Activated T-helper 1 cell treated with Interleukin-2 at 50 U/mL for 16 hours (primary cell): ENCODE measurements around the gene RAB43.
"Not testable (repeated sequence)": the region's sequence is repeated elsewhere in the genome, so short reads cannot be mapped to it uniquely, and the experiment has no call there.

Experiments
- DNase-seq: peaks from one replicate; pipeline ENCODE4 v3.0.0-alpha.2; 2020; ENCODE audit warnings: low read depth

The RAB43 gene

DNA sequence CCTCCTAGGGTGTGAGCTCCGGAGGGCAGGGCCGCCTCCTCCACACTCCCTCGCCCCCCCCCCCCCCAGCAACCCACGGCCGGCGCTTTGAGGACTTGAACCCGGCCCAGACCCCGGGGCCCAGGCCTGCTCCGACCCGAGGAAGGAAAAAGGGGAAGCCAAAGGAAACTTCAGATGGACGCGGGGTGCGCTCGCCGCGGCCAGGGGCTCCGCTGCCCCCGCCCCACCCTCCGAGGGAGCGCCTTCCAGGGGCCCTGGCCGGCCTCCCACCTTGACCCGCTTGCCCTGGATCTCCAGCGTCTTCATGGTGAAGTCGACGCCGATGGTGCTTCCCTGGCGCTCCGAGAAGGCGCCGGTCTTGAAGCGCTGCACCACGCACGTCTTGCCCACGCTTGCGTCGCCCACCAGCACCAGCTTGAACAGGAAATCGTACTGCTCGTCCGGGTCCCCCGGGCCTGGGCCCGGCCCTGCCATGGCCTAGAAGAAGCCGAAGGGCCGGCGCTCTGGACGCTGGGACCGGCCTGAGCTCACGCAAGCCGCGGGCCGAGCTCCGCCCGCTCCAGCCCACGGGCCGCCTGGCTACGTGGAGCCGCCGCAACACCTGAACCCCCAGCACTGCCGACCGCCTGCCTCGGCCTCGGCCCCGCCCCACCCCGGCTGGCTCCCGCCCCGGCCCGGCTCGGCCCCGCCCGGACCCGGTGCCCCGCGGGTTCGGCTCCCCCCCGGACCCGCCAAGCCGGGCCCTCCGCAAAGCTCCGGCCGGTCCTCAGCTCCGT lies 400 bp downstream of the RAB43 start:
- no peak for DNase-seq

DNA sequence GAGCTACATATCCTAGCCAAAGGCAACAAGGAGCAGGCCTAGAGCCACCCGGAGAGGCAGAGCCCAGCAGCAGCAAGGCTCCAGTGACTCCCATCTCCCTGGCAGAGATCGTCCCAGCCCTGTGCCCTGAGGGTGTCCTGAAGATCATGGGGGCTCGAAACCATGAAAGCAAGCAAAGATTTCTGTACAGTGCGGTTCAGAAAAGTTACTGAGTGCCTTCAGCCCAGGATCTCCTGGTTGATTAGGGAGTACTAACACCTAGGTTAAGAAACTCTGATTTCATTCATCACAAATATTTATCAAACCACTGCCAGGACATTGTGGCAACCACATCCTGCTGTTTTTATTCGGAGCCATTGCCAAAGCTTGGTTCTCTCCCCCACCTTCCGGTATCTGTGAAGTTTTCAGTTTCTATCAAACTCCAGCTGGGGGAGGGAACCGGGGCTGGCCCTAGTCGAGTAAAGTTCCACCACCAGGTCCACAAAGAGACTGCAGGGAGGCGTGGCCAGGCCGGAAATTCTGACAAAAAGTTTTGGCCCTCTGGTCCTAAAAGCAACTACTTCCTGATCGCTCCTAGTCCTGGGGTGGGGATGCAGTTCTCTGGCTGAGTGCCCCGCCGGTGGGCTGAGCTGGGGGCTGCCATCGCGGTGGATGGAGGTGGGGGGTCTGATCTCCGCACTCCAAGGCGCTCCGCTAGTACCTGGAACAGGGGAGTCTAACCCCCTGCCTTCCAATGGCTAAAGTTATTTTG lies 1.2 kb downstream of the RAB43 start:
- peak; percentile 84 for DNase-seq

DNA sequence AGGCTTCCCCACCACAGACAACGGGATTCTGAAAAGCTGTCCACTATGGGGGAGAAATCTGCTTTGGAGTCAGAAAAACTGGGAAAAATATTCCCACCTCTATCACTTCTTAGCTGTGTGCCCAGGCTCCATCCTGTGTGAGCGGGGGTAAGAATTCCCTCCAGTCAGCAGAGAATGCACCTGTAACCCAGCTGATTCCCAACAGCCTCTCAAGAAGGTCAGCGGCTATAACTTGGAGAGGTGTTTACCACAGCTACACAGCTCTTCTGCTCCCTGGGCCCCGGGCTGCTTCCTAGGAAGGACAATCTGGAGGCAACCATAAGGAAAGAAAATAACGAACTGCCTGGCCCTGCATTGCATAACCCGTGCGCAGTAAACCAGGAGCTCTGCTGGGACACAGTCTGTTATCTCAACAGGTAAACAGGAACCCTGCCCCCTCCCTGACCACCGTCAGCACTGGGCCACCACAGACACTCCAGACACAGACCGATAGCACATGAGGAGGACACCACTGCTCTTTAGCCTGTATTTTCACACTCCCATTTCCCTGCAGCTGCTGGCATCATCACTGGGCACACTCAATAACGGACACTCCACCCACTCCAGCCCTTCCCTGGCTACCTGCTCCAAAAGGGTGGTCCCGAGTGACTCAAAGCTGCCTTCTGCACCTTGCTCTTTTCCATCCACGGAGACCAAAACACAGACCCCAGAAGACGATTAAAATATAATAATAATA lies 2.1 kb downstream of the RAB43 start:
- DNase-seq = no peak

DNA sequence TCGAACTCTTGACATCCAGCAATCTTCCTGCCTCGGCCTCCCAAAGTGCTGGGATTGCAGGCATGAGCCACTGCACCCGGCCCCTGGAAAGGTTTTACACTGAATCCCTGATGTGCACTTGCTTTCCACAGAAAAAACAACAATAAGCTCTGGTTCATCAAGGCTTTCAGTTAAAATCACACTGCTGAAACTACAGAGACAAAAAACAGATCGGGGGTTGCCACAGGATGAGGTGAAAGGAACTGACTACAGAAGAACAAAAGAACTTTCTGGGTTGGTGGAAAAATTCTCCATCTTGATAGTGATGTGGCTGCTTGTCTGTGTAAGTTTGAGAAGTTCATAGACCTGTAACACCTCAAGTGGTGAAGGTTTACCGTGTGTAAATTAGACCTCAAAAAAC lies 2.9 kb downstream of the RAB43 start:
- no peak for DNase-seq

DNA sequence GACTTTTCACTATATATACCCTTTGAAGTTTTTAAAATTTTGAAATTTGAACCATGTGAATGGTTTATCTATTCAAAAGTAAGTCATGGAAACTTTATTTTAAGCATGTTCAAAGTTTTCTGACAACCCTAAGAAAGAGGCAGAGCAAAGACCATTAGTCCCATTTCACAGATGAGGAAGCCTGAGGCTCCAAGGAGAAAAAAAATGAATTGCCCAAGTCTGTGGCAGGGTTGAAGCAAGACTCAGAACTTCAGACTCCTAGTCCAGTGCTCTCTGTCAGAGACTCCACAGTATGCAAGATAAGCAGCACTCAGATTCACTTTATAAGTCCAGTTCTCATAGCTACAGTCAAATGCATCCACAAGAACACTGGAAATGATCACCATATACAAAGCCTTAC lies 4.5 kb downstream of the RAB43 start:
- DNase-seq = no peak

DNA sequence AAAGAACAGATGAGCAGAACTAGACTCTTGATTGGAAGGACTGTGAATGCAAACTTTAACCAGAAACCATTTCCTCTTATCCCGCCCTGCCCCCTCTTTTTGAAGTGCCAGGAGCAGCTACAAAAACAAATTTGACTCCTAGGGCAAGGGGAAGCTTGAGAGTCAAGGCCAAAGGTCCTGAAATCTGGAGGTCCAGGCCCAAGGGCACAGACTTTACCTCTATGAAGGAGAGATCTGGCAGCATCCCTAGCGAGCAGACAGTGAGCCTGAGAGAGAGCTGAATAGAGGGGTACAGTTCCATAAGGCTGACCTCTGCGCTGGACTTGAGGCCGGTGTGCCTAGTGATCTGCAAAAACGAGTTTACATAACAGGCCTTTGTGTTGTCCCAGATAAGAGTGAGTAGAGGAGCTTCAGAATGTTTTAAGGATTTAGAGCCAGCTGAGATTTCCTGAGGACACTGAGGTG lies 5.1 kb downstream of the RAB43 start:
- DNase-seq = no peak

DNA sequence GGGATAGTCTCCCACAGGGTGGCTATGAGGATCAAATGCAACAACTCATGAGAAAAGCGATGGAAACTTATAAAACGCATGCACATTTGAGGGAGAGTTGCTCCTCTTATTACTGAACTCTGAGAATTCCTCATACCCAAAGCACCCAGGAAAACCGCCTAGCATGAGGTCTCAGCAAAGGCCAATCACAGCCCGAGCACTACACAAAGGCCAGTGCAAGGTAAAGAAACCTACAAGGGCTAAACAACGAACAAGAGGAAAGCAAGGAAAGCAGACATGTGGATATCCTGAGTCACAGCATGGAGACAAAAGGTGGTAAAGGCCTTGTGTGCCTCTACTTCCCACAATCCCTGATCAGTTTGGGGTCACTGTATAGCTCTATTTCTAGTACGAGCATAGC lies 7.1 kb downstream of the RAB43 start:
- no peak for DNase-seq

DNA sequence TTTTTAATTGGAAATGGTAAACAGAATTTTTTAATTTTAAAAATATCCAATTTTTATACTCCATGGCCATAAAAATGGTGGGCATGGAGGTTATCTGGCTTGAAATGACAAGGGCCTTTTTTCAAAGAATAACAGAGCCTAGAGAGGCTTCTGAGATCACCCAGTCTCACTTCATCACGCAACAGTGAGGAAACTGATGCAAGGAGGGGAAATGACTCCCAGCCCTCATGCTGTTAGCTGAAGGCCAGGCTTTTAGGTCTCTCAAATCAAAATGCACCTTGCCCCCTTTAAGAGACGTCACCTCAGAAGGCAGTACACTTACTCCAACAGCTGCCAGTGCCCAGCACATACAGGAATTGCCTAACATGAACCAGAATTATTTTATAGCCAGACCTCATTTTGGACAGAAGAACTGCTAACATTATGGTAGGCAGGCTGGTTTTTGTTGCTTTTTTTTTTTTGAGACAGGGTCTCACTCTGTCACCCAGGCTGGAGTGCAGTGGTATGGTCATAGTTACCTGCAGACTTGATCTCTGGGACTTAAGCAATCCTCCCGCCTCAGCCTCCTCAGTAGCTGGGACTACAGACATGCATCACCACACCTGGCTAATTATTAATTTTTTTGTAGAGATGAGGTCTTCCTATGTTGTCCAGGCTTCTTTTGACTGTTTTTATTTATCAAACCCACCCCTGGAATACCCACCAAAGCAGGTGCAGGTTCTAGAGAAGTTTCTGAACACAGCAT lies 9.1 kb downstream of the RAB43 start:
- DNase-seq = no peak

DNA sequence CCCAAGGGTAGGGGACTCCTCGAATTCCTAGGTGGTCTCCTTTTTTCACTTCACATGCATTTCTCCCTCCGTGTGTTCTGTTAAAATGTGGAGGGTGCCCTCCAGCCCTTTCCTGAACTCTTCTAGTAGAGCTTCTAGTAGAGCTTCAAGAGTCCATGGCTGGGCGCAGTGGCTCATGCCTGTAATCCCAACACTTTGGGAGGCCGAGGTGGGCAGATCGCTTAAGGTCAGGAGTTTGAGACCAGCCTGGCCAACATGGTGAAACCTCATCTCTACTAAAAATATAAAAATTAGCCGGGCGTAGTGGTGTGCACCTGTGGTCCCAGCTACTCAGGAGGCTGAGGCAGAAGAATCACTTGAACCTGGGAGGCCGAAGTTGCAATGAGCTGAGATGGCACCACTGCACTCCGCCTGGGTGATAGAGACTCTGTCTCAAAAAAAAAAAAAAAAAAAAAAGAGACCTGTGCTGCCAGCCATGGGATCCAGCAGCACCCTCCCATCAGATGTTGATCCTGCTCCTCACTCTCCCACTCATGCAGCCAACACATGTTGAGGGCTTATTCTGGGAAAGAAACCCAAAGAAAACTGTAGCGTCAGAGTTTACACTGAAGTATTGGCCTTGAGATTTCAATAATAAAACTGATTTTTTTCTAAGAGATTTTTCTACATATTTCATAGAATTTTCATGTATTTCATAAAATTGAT lies 10.4 kb downstream of the RAB43 start:
- DNase-seq = not testable (repeated sequence)

DNA sequence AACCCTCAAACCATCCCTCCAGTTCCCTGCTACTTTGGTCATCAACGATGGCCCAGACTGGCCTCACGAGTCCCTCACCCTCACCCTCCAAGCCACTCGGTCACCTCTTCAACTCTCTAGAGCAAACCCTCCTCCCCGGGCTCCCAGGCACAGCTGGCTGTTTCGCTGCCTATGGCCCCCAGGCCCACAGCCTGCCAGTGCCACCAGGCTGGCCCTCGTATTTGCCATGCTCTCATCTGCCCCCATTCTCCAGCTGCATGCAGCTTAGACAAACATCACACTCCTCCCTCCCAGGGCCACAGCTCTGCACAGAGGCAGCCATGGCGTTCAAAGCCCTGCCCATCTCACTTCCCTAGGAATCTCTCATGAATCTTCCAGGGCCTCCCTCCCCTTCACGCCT lies 13.8 kb downstream of the RAB43 start:
- DNase-seq = no peak

DNA sequence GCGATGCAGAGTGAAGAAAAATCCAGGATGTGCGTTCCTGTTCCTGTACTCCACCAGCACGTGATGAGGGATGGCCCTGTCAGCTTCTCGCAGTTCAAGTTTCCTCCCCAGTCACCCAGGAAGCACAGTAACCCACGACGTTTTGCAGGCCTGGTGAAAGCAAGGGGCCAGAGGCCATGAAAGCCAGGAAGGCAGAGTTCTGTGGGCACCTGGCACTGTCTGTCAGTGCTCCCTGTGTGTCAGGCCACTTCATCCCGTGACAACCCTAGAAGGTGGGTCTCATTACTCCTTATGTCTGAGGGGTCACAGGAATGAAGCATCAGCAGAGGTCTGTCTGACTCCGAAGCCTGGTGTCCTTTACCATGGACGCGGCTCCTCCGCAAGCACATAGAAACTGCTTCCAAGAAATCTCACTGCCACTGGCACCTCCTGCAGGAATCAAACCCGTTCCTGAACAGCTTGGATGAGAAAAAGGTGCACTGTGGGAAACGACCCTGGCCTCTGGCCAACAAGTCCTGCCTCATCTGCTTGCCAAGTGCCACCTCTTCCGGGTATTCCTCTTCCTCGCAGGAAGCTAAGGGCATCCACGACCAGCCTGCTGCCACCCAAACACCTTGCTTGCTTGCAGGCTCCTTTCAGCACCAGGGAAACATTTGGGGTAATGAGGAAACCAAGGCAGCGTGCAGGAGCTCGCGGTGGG lies 14.6 kb downstream of the RAB43 start:
- no peak for DNase-seq

DNA sequence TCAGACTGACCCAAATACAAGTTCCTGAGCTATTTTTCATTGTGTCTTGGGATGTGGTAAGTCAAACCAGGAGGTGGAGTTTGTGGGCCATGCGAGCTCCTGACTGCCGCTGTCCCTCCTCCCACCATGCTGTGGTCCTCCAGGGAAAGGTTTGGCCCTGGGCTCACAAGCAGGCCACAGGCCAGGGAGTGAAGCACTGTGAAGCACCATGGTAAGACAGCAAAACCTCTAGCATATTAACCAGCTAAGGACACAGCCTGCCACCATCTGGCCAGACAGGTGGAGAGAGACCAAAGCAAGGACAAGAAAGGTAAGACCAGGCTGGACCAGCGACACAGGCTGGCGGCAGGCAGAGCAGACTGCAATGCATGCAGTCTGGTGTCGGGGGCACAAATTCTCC lies 15.3 kb downstream of the RAB43 start:
- no peak for DNase-seq

DNA sequence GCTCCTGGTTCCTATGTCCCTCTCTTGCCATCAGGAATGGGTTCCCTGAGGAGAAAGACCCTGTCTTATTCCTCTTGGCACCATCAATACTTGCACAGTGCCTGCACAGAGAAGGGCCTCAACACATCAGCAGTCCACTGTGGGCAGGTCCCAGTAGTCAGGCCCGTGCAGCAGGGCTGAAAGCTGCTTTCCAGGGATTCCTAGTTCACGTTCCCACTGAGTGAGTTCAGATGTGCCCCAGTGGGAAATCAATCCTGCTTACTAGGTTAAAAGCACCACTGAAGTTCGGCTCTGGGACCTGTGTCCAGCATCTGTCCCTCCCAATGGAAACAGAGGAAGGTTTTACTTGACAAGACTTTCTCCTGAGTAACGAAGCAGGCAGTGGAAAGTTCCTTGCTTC lies 15.7 kb downstream of the RAB43 start:
- DNase-seq = no peak

DNA sequence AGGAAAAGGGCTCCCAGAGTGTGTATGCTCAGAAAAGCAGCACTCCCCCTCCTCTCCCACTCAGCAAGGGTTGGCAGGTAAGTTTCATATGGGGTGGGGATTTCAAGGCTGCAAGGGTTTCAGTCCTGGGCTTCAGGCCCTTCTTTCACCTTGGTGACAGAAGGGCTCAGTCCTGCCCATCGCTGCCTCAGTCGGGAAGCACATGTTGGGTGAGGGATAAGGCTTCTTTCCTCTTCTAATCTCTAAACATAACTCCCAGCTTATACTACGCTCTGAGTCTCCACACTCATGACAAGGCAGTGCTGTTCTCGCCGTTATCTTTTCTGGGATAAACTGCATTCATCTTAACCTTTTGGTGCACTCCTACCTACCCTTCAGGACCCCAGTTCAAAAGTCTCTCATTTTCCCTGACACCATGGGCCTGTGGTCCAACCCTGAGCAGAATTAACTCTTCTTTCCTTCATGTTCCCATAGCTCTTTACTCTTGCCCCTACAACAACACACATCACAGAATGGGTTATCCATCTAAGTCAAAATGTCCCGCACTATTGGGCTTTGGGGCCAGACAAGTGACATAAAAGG lies 17.0 kb downstream of the RAB43 start:
- DNase-seq = no peak

DNA sequence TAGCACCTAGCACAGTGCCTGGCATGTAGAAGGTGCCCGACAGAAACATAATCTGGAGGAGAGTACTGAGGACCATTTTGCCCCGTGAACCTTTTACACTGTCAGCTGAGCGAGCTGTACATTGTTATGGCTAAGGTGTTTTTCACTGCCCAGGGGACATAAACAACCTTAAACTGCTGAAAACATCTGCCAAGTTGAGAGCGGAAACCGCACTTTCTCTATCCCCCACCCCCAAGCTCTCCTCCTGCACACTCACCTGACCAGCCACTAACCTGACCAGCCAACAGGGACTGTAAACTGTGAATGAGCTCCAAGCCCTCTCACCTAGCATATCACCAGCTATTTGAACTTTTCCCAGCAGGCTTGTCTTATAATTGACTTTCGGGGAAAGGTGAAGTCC lies 17.6 kb downstream of the RAB43 start:
- DNase-seq = no peak

DNA sequence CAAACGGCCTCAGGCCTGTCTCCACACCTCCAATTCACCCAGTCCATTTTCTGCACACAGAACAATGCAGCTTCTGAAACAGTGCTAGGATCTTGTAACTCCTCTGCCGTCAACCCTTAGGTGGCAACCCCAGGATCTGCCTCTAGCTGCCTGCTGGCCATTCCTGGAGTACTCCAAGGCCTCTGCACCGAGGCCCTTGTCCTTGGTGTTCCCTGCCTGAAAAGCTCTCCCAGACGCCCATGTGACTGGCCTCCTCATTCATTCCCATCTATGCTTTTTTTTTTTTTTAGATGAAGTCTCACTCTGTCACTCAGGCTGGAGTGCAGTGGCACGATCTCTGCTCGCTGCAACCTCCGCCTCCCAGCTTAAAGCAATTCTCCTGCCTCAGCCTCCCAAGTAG lies 18.3 kb downstream of the RAB43 start:
- DNase-seq = no peak

DNA sequence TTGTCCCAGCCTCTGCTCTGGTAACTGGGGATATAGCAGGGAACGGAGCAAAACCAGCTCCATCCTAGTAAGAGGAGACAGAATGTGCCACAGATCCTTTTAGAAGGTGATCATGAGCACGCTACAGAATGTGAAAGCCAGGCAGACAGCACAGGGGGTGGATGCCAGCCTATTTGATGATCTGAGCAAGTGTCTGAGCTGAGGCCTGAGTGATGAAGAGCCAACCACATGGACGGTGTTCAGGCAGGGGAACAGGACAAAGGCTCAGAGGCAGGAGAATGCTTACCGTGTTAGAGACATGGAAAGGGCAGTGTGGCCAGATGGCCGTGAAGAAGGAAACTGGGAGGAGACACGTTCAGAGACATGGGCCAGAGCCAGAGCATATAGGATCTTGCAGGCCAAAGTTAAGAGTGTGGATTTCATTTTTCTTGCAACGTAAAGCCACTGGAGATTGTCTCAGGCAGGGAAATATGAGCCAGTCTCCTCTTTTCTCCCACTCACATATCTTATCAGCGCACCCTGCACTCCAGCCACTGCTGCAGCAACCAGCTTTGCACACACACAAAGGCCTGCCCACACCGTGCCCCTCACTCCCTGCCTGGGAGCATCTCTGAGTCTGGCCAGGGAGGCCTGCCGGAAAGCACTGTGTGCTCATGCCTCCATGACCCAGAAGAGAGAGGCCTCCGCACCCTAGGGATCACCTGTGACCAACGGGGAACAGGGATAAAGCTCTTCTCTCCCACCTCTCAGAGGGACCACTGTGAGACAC lies 20.1 kb downstream of the RAB43 start:
- no peak for DNase-seq

DNA sequence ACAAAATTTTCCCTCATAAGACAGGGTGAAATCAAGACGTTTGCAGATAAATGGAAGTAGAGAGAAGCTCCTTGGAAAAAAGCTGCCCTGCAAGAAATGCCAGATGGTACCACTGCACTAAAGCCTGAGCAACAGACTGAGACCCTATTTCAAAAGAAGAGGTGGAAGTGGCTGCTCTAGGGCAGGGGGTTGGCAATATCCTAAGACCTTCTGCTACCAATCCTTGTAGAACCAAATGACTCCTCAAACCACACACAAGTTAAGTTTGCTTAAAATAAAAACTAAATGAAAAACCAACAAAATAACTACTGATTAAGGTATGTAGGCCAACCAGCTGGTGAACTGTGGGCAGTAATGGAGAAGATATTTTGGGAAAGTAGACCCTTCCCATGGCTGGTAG lies 21.3 kb downstream of the RAB43 start:
- no peak for DNase-seq

DNA sequence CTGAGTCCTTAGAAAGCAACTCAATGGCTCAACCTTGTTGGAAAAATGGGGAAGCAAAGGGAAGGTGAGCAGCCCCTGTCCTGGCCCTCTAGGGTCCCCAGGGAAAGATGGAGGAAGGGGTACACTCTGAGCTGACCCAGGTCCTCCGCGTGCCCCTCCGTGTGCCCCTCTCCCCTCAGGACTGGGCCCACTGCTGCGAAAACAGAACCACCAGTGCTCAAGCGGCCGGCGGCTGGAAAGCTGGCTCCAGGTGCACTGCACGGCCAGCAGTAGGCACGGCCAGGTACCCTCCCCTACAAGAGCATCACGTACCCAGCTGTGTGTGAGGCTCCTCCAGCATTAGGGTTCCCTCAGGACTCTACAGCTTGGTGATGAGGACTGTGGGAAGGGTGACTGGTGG lies 26.3 kb downstream of the RAB43 start:
- no peak for DNase-seq

DNA sequence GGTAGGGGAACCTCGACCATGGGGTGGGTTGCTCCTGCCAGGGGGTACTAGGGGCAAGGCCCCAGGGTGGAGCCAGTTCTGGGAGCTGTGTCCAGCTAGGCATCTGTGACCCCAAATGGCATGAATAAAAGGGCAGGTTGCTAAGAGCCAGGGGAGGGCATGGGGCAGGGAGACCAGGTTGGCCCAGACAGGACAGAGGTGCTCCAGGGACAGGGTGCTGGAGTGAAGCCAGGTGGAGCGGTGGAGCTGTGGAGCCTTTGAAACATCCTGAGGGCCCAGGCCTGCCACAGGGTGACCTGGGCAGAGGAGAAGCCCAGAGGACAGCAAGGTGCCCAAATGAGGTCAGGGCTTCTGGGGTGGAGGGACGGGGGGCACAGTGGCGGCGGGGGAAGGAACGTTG lies 33.3 kb downstream of the RAB43 start:
- DNase-seq = not testable (repeated sequence)
